ENCODE results near the gene GNB1L. TPM values are rescaled to one million over a fixed set of nuclear protein-coding genes. Genes with fewer than 3 reads are reported as not detected.

Gene GNB1L
- total and polyA plus RNA-seq, 9 of the 15 experiments (the other 6 are each of a cell fraction or from before 2014, with no cell fraction given), result 0.56 to 50.5 (median 10.2) TPM

DNA sequence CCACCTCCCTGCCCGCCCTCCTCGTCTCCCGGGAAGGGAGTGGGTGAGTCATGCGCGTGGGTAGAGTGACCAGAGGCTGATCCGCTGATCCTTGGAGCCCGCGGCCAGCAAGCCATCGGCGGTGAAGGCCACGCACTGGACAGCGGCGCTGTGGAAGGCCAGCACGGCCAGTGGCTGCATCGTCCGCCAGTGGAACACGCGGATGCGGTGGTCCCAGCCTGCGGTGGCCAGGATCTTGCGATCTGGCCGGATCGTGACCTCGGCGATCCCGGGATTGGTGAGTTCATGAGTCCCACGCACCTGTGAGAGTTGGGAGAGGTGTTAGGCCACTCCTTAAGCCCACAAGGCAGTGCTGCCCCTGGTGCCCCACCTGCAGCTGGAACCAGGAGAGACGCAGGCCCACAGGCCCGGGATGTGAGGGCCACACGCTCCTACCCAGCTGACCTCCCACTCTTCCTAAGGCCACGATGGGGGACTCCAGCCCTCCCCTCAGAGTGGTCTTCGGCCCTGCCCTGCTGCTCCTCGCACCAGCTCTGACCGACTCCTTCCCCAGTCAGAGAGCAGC is 65.9 kb downstream of the GNB1L start (continued):
- TF ChIP-seq, protein P1, sequence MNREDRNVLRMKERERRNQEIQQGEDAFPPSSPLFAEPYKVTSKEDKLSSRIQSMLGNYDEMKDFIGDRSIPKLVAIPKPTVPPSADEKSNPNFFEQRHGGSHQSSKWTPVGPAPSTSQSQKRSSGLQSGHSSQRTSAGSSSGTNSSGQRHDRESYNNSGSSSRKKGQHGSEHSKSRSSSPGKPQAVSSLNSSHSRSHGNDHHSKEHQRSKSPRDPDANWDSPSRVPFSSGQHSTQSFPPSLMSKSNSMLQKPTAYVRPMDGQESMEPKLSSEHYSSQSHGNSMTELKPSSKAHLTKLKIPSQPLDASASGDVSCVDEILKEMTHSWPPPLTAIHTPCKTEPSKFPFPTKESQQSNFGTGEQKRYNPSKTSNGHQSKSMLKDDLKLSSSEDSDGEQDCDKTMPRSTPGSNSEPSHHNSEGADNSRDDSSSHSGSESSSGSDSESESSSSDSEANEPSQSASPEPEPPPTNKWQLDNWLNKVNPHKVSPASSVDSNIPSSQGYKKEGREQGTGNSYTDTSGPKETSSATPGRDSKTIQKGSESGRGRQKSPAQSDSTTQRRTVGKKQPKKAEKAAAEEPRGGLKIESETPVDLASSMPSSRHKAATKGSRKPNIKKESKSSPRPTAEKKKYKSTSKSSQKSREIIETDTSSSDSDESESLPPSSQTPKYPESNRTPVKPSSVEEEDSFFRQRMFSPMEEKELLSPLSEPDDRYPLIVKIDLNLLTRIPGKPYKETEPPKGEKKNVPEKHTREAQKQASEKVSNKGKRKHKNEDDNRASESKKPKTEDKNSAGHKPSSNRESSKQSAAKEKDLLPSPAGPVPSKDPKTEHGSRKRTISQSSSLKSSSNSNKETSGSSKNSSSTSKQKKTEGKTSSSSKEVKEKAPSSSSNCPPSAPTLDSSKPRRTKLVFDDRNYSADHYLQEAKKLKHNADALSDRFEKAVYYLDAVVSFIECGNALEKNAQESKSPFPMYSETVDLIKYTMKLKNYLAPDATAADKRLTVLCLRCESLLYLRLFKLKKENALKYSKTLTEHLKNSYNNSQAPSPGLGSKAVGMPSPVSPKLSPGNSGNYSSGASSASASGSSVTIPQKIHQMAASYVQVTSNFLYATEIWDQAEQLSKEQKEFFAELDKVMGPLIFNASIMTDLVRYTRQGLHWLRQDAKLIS (CRISPR knock-in tag; IDR thresholded peaks at IDR 0.05), result no peak
- TF ChIP-seq, protein P2, sequence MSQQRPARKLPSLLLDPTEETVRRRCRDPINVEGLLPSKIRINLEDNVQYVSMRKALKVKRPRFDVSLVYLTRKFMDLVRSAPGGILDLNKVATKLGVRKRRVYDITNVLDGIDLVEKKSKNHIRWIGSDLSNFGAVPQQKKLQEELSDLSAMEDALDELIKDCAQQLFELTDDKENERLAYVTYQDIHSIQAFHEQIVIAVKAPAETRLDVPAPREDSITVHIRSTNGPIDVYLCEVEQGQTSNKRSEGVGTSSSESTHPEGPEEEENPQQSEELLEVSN (IDR thresholded peaks at IDR 0.05; ENCODE audit: borderline replicate concordance in 1 of 2, extremely low read depth in 1 of 2, insufficient read depth in 1 of 2, insufficient read length in 1 of 2, low read depth in 1 of 2, low read length in 1 of 2, poor library complexity in 1 of 2, severe bottlenecking in 1 of 2), result no peak
- no peak for TF ChIP-seq DNMT1 (IDR thresholded peaks at IDR 0.05)
- 0 out of 2 replicates have a peak, but pooled peaks have one; percentile 10 for TF ChIP-seq GABPB2 (CRISPR knock-in tag; conservative IDR thresholded peaks at IDR 0.05)
- TF ChIP-seq, protein P3, sequence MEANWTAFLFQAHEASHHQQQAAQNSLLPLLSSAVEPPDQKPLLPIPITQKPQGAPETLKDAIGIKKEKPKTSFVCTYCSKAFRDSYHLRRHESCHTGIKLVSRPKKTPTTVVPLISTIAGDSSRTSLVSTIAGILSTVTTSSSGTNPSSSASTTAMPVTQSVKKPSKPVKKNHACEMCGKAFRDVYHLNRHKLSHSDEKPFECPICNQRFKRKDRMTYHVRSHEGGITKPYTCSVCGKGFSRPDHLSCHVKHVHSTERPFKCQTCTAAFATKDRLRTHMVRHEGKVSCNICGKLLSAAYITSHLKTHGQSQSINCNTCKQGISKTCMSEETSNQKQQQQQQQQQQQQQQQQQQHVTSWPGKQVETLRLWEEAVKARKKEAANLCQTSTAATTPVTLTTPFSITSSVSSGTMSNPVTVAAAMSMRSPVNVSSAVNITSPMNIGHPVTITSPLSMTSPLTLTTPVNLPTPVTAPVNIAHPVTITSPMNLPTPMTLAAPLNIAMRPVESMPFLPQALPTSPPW (CRISPR knock-in tag; IDR thresholded peaks at IDR 0.05), result no peak
- no peak for TF ChIP-seq CCAR2 (IDR thresholded peaks at IDR 0.05; ENCODE audit: low read depth, low read length)
- TF ChIP-seq, protein P4, sequence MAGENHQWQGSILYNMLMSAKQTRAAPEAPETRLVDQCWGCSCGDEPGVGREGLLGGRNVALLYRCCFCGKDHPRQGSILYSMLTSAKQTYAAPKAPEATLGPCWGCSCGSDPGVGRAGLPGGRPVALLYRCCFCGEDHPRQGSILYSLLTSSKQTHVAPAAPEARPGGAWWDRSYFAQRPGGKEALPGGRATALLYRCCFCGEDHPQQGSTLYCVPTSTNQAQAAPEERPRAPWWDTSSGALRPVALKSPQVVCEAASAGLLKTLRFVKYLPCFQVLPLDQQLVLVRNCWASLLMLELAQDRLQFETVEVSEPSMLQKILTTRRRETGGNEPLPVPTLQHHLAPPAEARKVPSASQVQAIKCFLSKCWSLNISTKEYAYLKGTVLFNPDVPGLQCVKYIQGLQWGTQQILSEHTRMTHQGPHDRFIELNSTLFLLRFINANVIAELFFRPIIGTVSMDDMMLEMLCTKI (IDR thresholded peaks at IDR 0.05; ENCODE audit: partially characterized antibody), result no peak
- TF ChIP-seq, protein P5, sequence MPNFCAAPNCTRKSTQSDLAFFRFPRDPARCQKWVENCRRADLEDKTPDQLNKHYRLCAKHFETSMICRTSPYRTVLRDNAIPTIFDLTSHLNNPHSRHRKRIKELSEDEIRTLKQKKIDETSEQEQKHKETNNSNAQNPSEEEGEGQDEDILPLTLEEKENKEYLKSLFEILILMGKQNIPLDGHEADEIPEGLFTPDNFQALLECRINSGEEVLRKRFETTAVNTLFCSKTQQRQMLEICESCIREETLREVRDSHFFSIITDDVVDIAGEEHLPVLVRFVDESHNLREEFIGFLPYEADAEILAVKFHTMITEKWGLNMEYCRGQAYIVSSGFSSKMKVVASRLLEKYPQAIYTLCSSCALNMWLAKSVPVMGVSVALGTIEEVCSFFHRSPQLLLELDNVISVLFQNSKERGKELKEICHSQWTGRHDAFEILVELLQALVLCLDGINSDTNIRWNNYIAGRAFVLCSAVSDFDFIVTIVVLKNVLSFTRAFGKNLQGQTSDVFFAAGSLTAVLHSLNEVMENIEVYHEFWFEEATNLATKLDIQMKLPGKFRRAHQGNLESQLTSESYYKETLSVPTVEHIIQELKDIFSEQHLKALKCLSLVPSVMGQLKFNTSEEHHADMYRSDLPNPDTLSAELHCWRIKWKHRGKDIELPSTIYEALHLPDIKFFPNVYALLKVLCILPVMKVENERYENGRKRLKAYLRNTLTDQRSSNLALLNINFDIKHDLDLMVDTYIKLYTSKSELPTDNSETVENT (CRISPR knock-in tag; IDR thresholded peaks at IDR 0.05), result peak; percentile 13; the same call in 1 of the 2 replicates
- TF ChIP-seq, protein P6, sequence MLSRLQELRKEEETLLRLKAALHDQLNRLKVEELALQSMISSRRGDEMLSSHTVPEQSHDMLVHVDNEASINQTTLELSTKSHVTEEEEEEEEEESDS (CRISPR knock-in tag; IDR thresholded peaks at IDR 0.05), result no peak
- no peak for TF ChIP-seq NR2C1 (IDR thresholded peaks at IDR 0.05)
- TF ChIP-seq NR2C1 (tag; IDR thresholded peaks at IDR 0.05), result no peak
- no peak for TF ChIP-seq SRSF7 (optimal IDR thresholded peaks at IDR 0.05; ENCODE audit: low read depth, low read length)
- no peak for TF ChIP-seq PHB (CRISPR knock-in tag; IDR thresholded peaks at IDR 0.05)
- TF ChIP-seq XRCC4 (IDR thresholded peaks at IDR 0.05; ENCODE audit: extremely low read depth, insufficient read depth, insufficient read length), result no peak
